ENCODE measurements around the gene MYLK2.

GRCh38 chr20:31838646-31839292, 19.6 kb downstream of the MYLK2 start:
- TF ChIP-seq POLR2AphosphoS5 (IDR thresholded peaks at IDR 0.05) (no peak), CTCF (IDR thresholded peaks at IDR 0.05; ENCODE audit: poor library complexity, severe bottlenecking) (no peak), RAD21 (conservative IDR thresholded peaks at IDR 0.05) (no peak), REST (IDR thresholded peaks at IDR 0.05; ENCODE audit: borderline replicate concordance) (no peak)

All from neural cell (in vitro differentiated cells).